CD4-positive, alpha-beta T cell (primary cell): ENCODE results near the gene AIFM2. TPM values are rescaled to one million over a fixed set of nuclear protein-coding genes. Genes with fewer than 3 reads are reported as not detected.
"Not testable (repeated sequence)": the region's sequence is repeated elsewhere in the genome, so short reads cannot be mapped to it uniquely, and the experiment has no call there.

Experiments
- ATAC-seq: fragments of 200-7000 bp; cut with Tn5 transposase; one replicate; pipeline ENCODE4 v1.10.0; 2022; ENCODE audit warnings: mild to moderate bottlenecking; ENCODE audit not compliant: poor library complexity
- CTCF ChIA-PET: fragments of 350-600 bp; sonication (Branson Sonifier 250); formaldehyde crosslinking; loops from one replicate; lab custom pipeline; 2021; ENCODE audit warnings: antibody characterized with exemption, inconsistent platforms; lab: Charles Lee
- POLR2A ChIA-PET: fragments of 350-600 bp; sonication (Branson Sonifier 250); formaldehyde crosslinking; loops from one replicate; lab custom pipeline; 2021; ENCODE audit warnings: antibody characterized with exemption, inconsistent platforms; lab: Charles Lee
- DNase-seq, 14 experiments: peaks; one replicate each; pipeline ENCODE4 v3.0.0-alpha.2; 2013 to 2020; ENCODE audit warnings: mixed read lengths in 2 of 14
- H3K27ac ChIP-seq, 2 donors: one replicate each; pipeline versions ENCODE4 v1.5.1 to v1.7.0; 2013; ENCODE audit warnings: low read length in 2 of 2, low read depth in 1 of 2, mild to moderate bottlenecking in 1 of 2
- H3K27me3 ChIP-seq, 2 experiments: 1 replicate in 1 of 2; 2 replicates in 1 of 2; pipeline versions ENCODE4 v1.6.1 to v1.7.0; 2013; ENCODE audit warnings: low read length in 2 of 2, control low read depth in 1 of 2, mild to moderate bottlenecking in 1 of 2, moderate library complexity in 1 of 2; ENCODE audit not compliant: insufficient read depth in 2 of 2, control insufficient read depth in 1 of 2
- H3K36me3 ChIP-seq: one replicate; pipeline ENCODE4 v1.6.1; 2013; ENCODE audit warnings: low read length, control low read depth; ENCODE audit not compliant: insufficient read depth
- H3K4me1 ChIP-seq: one replicate; pipeline ENCODE4 v1.6.1; 2013; ENCODE audit warnings: low read length, control low read depth; ENCODE audit not compliant: insufficient read depth
- H3K4me3 ChIP-seq: one replicate; pipeline ENCODE4 v1.5.1; 2013; ENCODE audit warnings: mild to moderate bottlenecking, low read length, moderate library complexity
- H3K9me3 ChIP-seq, 2 experiments: 1 replicate in 1 of 2; 2 replicates in 1 of 2; pipeline versions ENCODE4 v1.6.1 to v1.7.0; 2013; ENCODE audit warnings: low read length in 2 of 2, mild to moderate bottlenecking in 2 of 2, control low read depth in 1 of 2, moderate library complexity in 1 of 2; ENCODE audit not compliant: control insufficient read depth in 1 of 2, insufficient read depth in 1 of 2
- H3K27ac Mint-ChIP-seq: one replicate; pipeline ENCODE4 v1.8.0; 2020; ENCODE audit warnings: mixed read lengths
- H3K27me3 Mint-ChIP-seq: one replicate; pipeline ENCODE4 v1.8.0; 2021; ENCODE audit warnings: mixed read lengths
- H3K36me3 Mint-ChIP-seq: one replicate; pipeline ENCODE4 v1.8.0; 2021; ENCODE audit warnings: low read depth, mixed read lengths
- H3K4me1 Mint-ChIP-seq: one replicate; pipeline ENCODE4 v1.8.0; 2021; ENCODE audit warnings: low read depth, mixed read lengths
- H3K4me3 Mint-ChIP-seq: one replicate; pipeline ENCODE4 v1.8.0; 2020; ENCODE audit warnings: mild to moderate bottlenecking, mixed read lengths
- H3K9me3 Mint-ChIP-seq: one replicate; pipeline ENCODE4 v1.8.0; 2020; ENCODE audit warnings: mixed read lengths
- CTCF ChIP-seq: fragments of 200-600 bp; IDR thresholded peaks from one replicate; pipeline ENCODE4 v1.8.0; 2022; ENCODE audit warnings: antibody characterized with exemption, mild to moderate bottlenecking
- intact Hi-C, 2 experiments: fragments of 100-400 bp; cut with DNase I in 1 of 2; cut with micrococcal nuclease in 1 of 2; formaldehyde crosslinking; loops; one replicate each; pipeline versions ENCODE4 v1.15.1 to v1.9.0; 2023 to 2025; cut with DNase I, micrococcal nuclease
- total RNA-seq, 174 experiments: library from RNA in 2 of 174; stranded (reverse) in 2 of 174; gene quantifications; one replicate each; pipeline ENCODE4 v1.2.3 and lab custom pipeline; 2021 to 2026

Gene AIFM2
- total RNA-seq, 2 experiments from 2014 or later = 2.3 to 2.5 TPM

- Histone ChIP-seq H3K27me3 (no peaks in the 10 kb centered on the region), H3K9me3 (no peaks in the 10 kb centered on the region), H3K4me1 (no peaks in the 10 kb centered on the region), H3K4me3 (no peak overlapping the region), H3K27ac (no peak overlapping the region), H3K36me3 (peaks cover 58% of the 10 kb centered on the region)
- intact Hi-C loops = no loop called here
- Mint-ChIP-seq H3K4me3 (no peak overlapping the region), H3K27ac (no peak overlapping the region), H3K27me3 (no peaks in the 10 kb centered on the region), H3K9me3 (no peaks in the 10 kb centered on the region), H3K4me1 (no peaks in the 10 kb centered on the region), H3K36me3 (peaks cover 63% of the 10 kb centered on the region)
- DNase-seq (no peak), ATAC-seq (no peak)
- ChIA-PET CTCF (no interaction called here), POLR2A (interaction anchor here (2.3 kb wide), 1 partner anchor 17 kb away, joined by 5 read pairs; no protein-coding TSS in a partner anchor)
- no peak for TF ChIP-seq CTCF
Measured at GRCh38 chr10:70109064-70109729, 23.4 kb downstream of the AIFM2 start.

- POLR2A ChIA-PET = no interaction called here
- Histone ChIP-seq H3K36me3 (peaks cover 44% of the 10 kb centered on the region), H3K27me3 (no peaks in the 10 kb centered on the region), H3K9me3 (no peaks in the 10 kb centered on the region), H3K4me3 (no peak overlapping the region), H3K4me1 (no peaks in the 10 kb centered on the region), H3K27ac (no peak overlapping the region)
- Mint-ChIP-seq H3K27ac (no peak overlapping the region), H3K4me1 (no peaks in the 10 kb centered on the region), H3K36me3 (peaks cover 65% of the 10 kb centered on the region), H3K4me3 (no peak overlapping the region), H3K9me3 (no peaks in the 10 kb centered on the region), H3K27me3 (no peaks in the 10 kb centered on the region)
- ATAC-seq = no peak
- CTCF ChIA-PET = interaction anchor here (1.3 kb wide), 1 partner anchor 9 kb away, joined by 5 read pairs; no protein-coding TSS in a partner anchor
- TF ChIP-seq CTCF = peak; percentile 47
- intact Hi-C loops = no loop called here
- DNase-seq = peak in 5 of 14 experiments; percentile 2 to 34 (median 13)
Measured at GRCh38 chr10:70106958-70107791, 25.4 kb downstream of the AIFM2 start.

- Histone ChIP-seq H3K27me3 (no peaks in the 10 kb centered on the region), H3K9me3 (no peaks in the 10 kb centered on the region), H3K4me3 (no peak overlapping the region), H3K36me3 (peaks cover 55% of the 10 kb centered on the region), H3K27ac (no peak overlapping the region), H3K4me1 (no peaks in the 10 kb centered on the region)
- Mint-ChIP-seq H3K27me3 (no peaks in the 10 kb centered on the region), H3K36me3 (peaks cover 79% of the 10 kb centered on the region), H3K4me1 (peaks cover 10% of the 10 kb centered on the region), H3K27ac (no peak overlapping the region), H3K4me3 (no peak overlapping the region), H3K9me3 (no peaks in the 10 kb centered on the region)
- POLR2A ChIA-PET = no interaction called here
- intact Hi-C loops = no loop called here
- no peak for TF ChIP-seq CTCF
- CTCF ChIA-PET = no interaction called here
- ATAC-seq (no peak), DNase-seq (no peak)
Measured at GRCh38 chr10:70101668-70102067, 31.0 kb downstream of the AIFM2 start.

- H3K27ac ChIP-seq, intact Hi-C loops, H3K4me1 ChIP-seq, H3K9me3 ChIP-seq, H3K9me3 Mint-ChIP-seq, H3K4me3 ChIP-seq, H3K27me3 Mint-ChIP-seq, H3K4me3 Mint-ChIP-seq, H3K27me3 ChIP-seq, CTCF ChIA-PET, DNase-seq, H3K27ac Mint-ChIP-seq, ATAC-seq: not testable (repeated sequence)
- peaks cover 61% of the 10 kb centered on the region for H3K36me3 ChIP-seq
- POLR2A ChIA-PET = interaction anchor here (0.5 kb wide), 1 partner anchor 48 kb away, joined by 3 read pairs; no protein-coding TSS in a partner anchor
- Mint-ChIP-seq H3K4me1 (peaks cover 13% of the 10 kb centered on the region), H3K36me3 (peaks cover 83% of the 10 kb centered on the region)
Measured at GRCh38 chr10:70101068-70101562, 31.5 kb downstream of the AIFM2 start.
